Measurements from ENCODE around the gene CLDN1. TPM values are rescaled to one million over a fixed set of nuclear protein-coding genes. Genes with fewer than 3 reads are reported as not detected.

Gene CLDN1
- polyA plus RNA-seq, 2 donors = 27.1 to 28.8 TPM

DNA sequence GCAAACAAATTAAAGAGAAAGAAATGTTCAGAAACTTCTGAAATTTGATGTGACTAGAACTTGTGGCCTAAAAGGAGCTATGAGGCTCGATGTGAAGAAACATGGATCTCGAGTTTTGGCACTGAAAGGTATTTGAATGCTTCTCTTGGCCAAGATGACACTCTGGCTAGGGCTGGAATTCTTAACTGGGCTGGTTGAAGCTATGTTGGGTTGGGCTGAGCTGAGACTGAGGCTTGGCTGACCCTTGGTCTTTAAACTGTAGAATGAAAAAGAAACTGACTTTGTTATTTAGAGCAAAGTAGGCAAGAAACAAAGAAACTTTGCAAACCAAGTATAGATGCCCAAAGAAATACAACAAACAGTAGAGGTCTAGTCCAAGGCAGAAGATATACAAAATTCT, 37.6 kb upstream of the CLDN1 start:
- no peaks in the 10 kb centered on the region for H3K27me3 ChIP-seq (ENCODE audit: control insufficient read depth in 1 of 2, insufficient read depth in 2 of 2, low read length in 2 of 2)
- no peaks in the 10 kb centered on the region for H3K9me3 ChIP-seq (ENCODE audit: control insufficient read depth in 2 of 2, insufficient read depth in 1 of 2, low read depth in 1 of 2, low read length in 1 of 2)
- no peaks in the 10 kb centered on the region for H3K4me1 ChIP-seq (ENCODE audit: control insufficient read depth in 2 of 2, insufficient read depth in 2 of 2, low read length in 1 of 2)
- no peak overlapping the region for H3K4me3 ChIP-seq (ENCODE audit: low read depth in 1 of 2, low read length in 2 of 2)
- H3K36me3 ChIP-seq (ENCODE audit: control insufficient read depth in 2 of 2, insufficient read depth in 2 of 2, low read length in 1 of 2) = no peaks in the 10 kb centered on the region
- 75 to 81% methylated on average over 2 of the region's 2 CpGs for WGBS, 2 donors
- H3K27ac ChIP-seq (ENCODE audit: low read depth in 2 of 2, low read length in 1 of 2) = no peak overlapping the region

DNA sequence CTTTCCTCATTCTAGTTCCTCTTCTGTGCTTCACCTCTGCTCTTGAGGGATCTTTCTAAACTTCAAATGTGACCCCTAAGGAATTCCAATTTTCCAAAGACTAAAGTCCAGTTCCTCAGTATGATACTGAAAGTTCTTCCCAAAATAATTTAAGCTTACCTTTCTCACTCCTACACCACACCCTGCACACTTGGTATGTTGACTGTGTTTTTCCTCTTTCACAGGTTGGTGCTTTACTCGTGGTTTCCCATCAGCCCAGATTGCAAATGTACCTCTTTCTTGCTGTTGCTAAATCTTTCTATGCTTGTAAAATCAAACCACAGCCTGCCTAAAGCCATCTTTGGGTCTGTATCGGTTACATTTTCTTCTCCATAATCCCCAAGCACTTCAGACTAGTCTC, 35.2 kb upstream of the CLDN1 start:
- WGBS, 2 donors = 66 to 78% methylated on average over 2 of the region's 2 CpGs
- Histone ChIP-seq H3K36me3 (ENCODE audit: control insufficient read depth in 2 of 2, insufficient read depth in 2 of 2, low read length in 1 of 2) (no peaks in the 10 kb centered on the region), H3K9me3 (ENCODE audit: control insufficient read depth in 2 of 2, insufficient read depth in 1 of 2, low read depth in 1 of 2, low read length in 1 of 2) (no peaks in the 10 kb centered on the region), H3K27ac (ENCODE audit: low read depth in 2 of 2, low read length in 1 of 2) (no peak overlapping the region), H3K4me3 (ENCODE audit: low read depth in 1 of 2, low read length in 2 of 2) (no peak overlapping the region), H3K4me1 (ENCODE audit: control insufficient read depth in 2 of 2, insufficient read depth in 2 of 2, low read length in 1 of 2) (no peaks in the 10 kb centered on the region), H3K27me3 (ENCODE audit: control insufficient read depth in 1 of 2, insufficient read depth in 2 of 2, low read length in 2 of 2) (no peaks in the 10 kb centered on the region)

GRCh38 chr3:190356246-190356645, 34.0 kb upstream of the CLDN1 start:
- Histone ChIP-seq H3K4me1 (ENCODE audit: control insufficient read depth in 2 of 2, insufficient read depth in 2 of 2, low read length in 1 of 2) (no peaks in the 10 kb centered on the region), H3K4me3 (ENCODE audit: low read depth in 1 of 2, low read length in 2 of 2) (no peak overlapping the region), H3K27ac (ENCODE audit: low read depth in 2 of 2, low read length in 1 of 2) (no peak overlapping the region), H3K27me3 (ENCODE audit: control insufficient read depth in 1 of 2, insufficient read depth in 2 of 2, low read length in 2 of 2) (no peaks in the 10 kb centered on the region), H3K36me3 (ENCODE audit: control insufficient read depth in 2 of 2, insufficient read depth in 2 of 2, low read length in 1 of 2) (no peaks in the 10 kb centered on the region), H3K9me3 (ENCODE audit: control insufficient read depth in 2 of 2, insufficient read depth in 1 of 2, low read depth in 1 of 2, low read length in 1 of 2) (no peaks in the 10 kb centered on the region)

GRCh38 chr3:190352861-190353457, 30.7 kb upstream of the CLDN1 start:
- no peaks in the 10 kb centered on the region for H3K36me3 ChIP-seq (ENCODE audit: control insufficient read depth in 2 of 2, insufficient read depth in 2 of 2, low read length in 1 of 2)
- H3K4me3 ChIP-seq (ENCODE audit: low read depth in 1 of 2, low read length in 2 of 2) = no peak overlapping the region
- no peaks in the 10 kb centered on the region for H3K9me3 ChIP-seq (ENCODE audit: control insufficient read depth in 2 of 2, insufficient read depth in 1 of 2, low read depth in 1 of 2, low read length in 1 of 2)
- 93 to 95% methylated on average over 1 of the region's 1 CpG for WGBS, 2 donors
- H3K4me1 ChIP-seq (ENCODE audit: control insufficient read depth in 2 of 2, insufficient read depth in 2 of 2, low read length in 1 of 2) = no peaks in the 10 kb centered on the region
- no peaks in the 10 kb centered on the region for H3K27me3 ChIP-seq (ENCODE audit: control insufficient read depth in 1 of 2, insufficient read depth in 2 of 2, low read length in 2 of 2)
- no peak overlapping the region for H3K27ac ChIP-seq (ENCODE audit: low read depth in 2 of 2, low read length in 1 of 2)

- H3K27me3 ChIP-seq (ENCODE audit: control insufficient read depth in 1 of 2, insufficient read depth in 2 of 2, low read length in 2 of 2) = no peaks in the 10 kb centered on the region
- no peaks in the 10 kb centered on the region for H3K36me3 ChIP-seq (ENCODE audit: control insufficient read depth in 2 of 2, insufficient read depth in 2 of 2, low read length in 1 of 2)
- H3K27ac ChIP-seq (ENCODE audit: low read depth in 2 of 2, low read length in 1 of 2) = peak overlapping the region in 1 of 2 donors; percentile 37
- no peaks in the 10 kb centered on the region for H3K9me3 ChIP-seq (ENCODE audit: control insufficient read depth in 2 of 2, insufficient read depth in 1 of 2, low read depth in 1 of 2, low read length in 1 of 2)
- no peak overlapping the region for H3K4me3 ChIP-seq (ENCODE audit: low read depth in 1 of 2, low read length in 2 of 2)
- 69 to 71% methylated on average over 2 of the region's 2 CpGs for WGBS, 2 donors
- H3K4me1 ChIP-seq (ENCODE audit: control insufficient read depth in 2 of 2, insufficient read depth in 2 of 2, low read length in 1 of 2) = no peaks in the 10 kb centered on the region
These were observed 24.3 kb upstream of the CLDN1 start for GRCh38 chr3:190346541-190346940.

GRCh38 chr3:190345878-190346277, 23.6 kb upstream of the CLDN1 start:
- WGBS, 2 donors = 44 to 59% methylated on average over 4 of the region's 4 CpGs
- peak overlapping the region; percentile 45 to 87 for H3K27ac ChIP-seq (ENCODE audit: low read depth in 2 of 2, low read length in 1 of 2)
- H3K36me3 ChIP-seq (ENCODE audit: control insufficient read depth in 2 of 2, insufficient read depth in 2 of 2, low read length in 1 of 2) = no peaks in the 10 kb centered on the region
- no peaks in the 10 kb centered on the region for H3K27me3 ChIP-seq (ENCODE audit: control insufficient read depth in 1 of 2, insufficient read depth in 2 of 2, low read length in 2 of 2)
- H3K4me3 ChIP-seq (ENCODE audit: low read depth in 1 of 2, low read length in 2 of 2) = no peak overlapping the region
- H3K9me3 ChIP-seq (ENCODE audit: control insufficient read depth in 2 of 2, insufficient read depth in 1 of 2, low read depth in 1 of 2, low read length in 1 of 2) = no peaks in the 10 kb centered on the region
- no peaks in the 10 kb centered on the region for H3K4me1 ChIP-seq (ENCODE audit: control insufficient read depth in 2 of 2, insufficient read depth in 2 of 2, low read length in 1 of 2)

GRCh38 chr3:190345027-190345821, 23.0 kb upstream of the CLDN1 start:
- peak overlapping the region; percentile 83 to 84 for H3K27ac ChIP-seq (ENCODE audit: low read depth in 2 of 2, low read length in 1 of 2)
- no peaks in the 10 kb centered on the region for H3K36me3 ChIP-seq (ENCODE audit: control insufficient read depth in 2 of 2, insufficient read depth in 2 of 2, low read length in 1 of 2)
- H3K4me3 ChIP-seq (ENCODE audit: low read depth in 1 of 2, low read length in 2 of 2) = peak overlapping the region in 1 of 2 donors; percentile 22
- H3K4me1 ChIP-seq (ENCODE audit: control insufficient read depth in 2 of 2, insufficient read depth in 2 of 2, low read length in 1 of 2) = no peaks in the 10 kb centered on the region
- 9 to 13% methylated on average over 4 of the region's 4 CpGs for WGBS, 2 donors
- H3K9me3 ChIP-seq (ENCODE audit: control insufficient read depth in 2 of 2, insufficient read depth in 1 of 2, low read depth in 1 of 2, low read length in 1 of 2) = no peaks in the 10 kb centered on the region
- H3K27me3 ChIP-seq (ENCODE audit: control insufficient read depth in 1 of 2, insufficient read depth in 2 of 2, low read length in 2 of 2) = no peaks in the 10 kb centered on the region

DNA sequence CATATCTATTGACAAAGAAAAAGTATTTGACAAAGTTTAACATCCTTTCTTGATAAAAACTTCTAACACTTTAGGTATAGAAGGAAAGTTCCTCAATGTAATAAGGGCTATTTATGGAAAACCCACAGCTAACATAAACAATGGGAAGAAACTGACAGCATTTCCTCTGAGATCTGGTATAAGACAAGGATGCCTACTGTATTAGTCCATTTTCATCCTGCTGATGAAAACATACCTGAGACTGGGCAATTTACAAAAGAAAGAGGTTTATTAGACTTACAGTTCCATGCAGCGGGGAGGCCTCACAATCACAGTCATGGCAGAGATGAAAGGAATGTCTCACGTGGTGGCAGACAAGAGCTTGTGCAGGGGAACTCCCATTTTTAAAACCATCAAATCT, 17.8 kb upstream of the CLDN1 start:
- Histone ChIP-seq H3K9me3 (ENCODE audit: control insufficient read depth in 2 of 2, insufficient read depth in 1 of 2, low read depth in 1 of 2, low read length in 1 of 2) (no peaks in the 10 kb centered on the region), H3K36me3 (ENCODE audit: control insufficient read depth in 2 of 2, insufficient read depth in 2 of 2, low read length in 1 of 2) (no peaks in the 10 kb centered on the region), H3K27me3 (ENCODE audit: control insufficient read depth in 1 of 2, insufficient read depth in 2 of 2, low read length in 2 of 2) (no peaks in the 10 kb centered on the region), H3K4me3 (ENCODE audit: low read depth in 1 of 2, low read length in 2 of 2) (no peak overlapping the region), H3K27ac (ENCODE audit: low read depth in 2 of 2, low read length in 1 of 2) (no peak overlapping the region), H3K4me1 (ENCODE audit: control insufficient read depth in 2 of 2, insufficient read depth in 2 of 2, low read length in 1 of 2) (no peaks in the 10 kb centered on the region)
- WGBS, 2 donors = 84% methylated on average over 2 of the region's 2 CpGs

GRCh38 chr3:190339130-190339529, 16.9 kb upstream of the CLDN1 start:
- Histone ChIP-seq H3K4me1 (ENCODE audit: control insufficient read depth in 2 of 2, insufficient read depth in 2 of 2, low read length in 1 of 2) (no peaks in the 10 kb centered on the region), H3K27me3 (ENCODE audit: control insufficient read depth in 1 of 2, insufficient read depth in 2 of 2, low read length in 2 of 2) (no peaks in the 10 kb centered on the region), H3K27ac (ENCODE audit: low read depth in 2 of 2, low read length in 1 of 2) (peak overlapping the region in 1 of 2 donors; percentile 13), H3K4me3 (ENCODE audit: low read depth in 1 of 2, low read length in 2 of 2) (no peak overlapping the region), H3K36me3 (ENCODE audit: control insufficient read depth in 2 of 2, insufficient read depth in 2 of 2, low read length in 1 of 2) (no peaks in the 10 kb centered on the region), H3K9me3 (ENCODE audit: control insufficient read depth in 2 of 2, insufficient read depth in 1 of 2, low read depth in 1 of 2, low read length in 1 of 2) (no peaks in the 10 kb centered on the region)

DNA sequence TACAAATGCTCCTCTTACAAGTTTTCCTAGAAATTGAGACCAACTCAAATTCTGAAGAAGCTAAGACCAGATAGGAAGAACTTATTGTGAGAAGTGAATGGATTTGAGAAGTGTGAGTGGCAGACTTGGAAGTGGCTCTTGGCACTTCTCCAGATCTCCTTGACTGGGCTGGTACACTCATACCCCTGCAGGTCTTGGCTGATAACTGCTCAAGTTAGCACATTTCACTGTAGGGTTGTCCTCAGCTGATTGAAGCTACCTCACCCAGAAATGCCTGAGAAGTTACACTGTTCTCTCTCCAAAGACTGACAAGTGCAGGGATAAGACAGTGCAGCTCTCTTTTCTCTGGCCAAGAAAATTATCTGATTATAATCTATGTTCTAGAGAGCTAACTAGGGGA, 16.5 kb upstream of the CLDN1 start:
- Histone ChIP-seq H3K36me3 (ENCODE audit: control insufficient read depth in 2 of 2, insufficient read depth in 2 of 2, low read length in 1 of 2) (no peaks in the 10 kb centered on the region), H3K4me1 (ENCODE audit: control insufficient read depth in 2 of 2, insufficient read depth in 2 of 2, low read length in 1 of 2) (no peaks in the 10 kb centered on the region), H3K27me3 (ENCODE audit: control insufficient read depth in 1 of 2, insufficient read depth in 2 of 2, low read length in 2 of 2) (no peaks in the 10 kb centered on the region), H3K9me3 (ENCODE audit: control insufficient read depth in 2 of 2, insufficient read depth in 1 of 2, low read depth in 1 of 2, low read length in 1 of 2) (no peaks in the 10 kb centered on the region), H3K27ac (ENCODE audit: low read depth in 2 of 2, low read length in 1 of 2) (peak overlapping the region in 1 of 2 donors; percentile 13), H3K4me3 (ENCODE audit: low read depth in 1 of 2, low read length in 2 of 2) (no peak overlapping the region)
